SK-N-MC (cell line): Measurements from ENCODE around the gene ZNF865.

Experiments
- DNase-seq: peaks from one replicate; pipeline ENCODE4 v3.0.0-alpha.2; 2011; ENCODE audit warnings: low read depth, low spot score
- H3K27ac ChIP-seq: fragments of 200-600 bp; sonication (generic); 2 replicates; pipeline ENCODE4 v1.5.1; 2016; ENCODE audit warnings: mixed run types
- H3K36me3 ChIP-seq: fragments of 200-600 bp; sonication (generic); 2 replicates; pipeline ENCODE4 v1.6.1; 2017; ENCODE audit warnings: antibody characterized with exemption, low read length, mixed read lengths; ENCODE audit not compliant: insufficient read depth
- H3K4me3 ChIP-seq: fragments of 200-600 bp; sonication (generic); 2 replicates; pipeline ENCODE4 v1.5.1; 2016
- H3K9ac ChIP-seq: fragments of 200-600 bp; sonication (generic); 2 replicates; pipeline ENCODE4 v1.8.0; 2017; ENCODE audit warnings: mixed run types, mixed read lengths; ENCODE audit not compliant: insufficient read length
- H3K9me3 ChIP-seq: fragments of 200-600 bp; sonication (generic); 2 replicates; pipeline ENCODE4 v1.6.1; 2017; ENCODE audit warnings: low read depth, mild to moderate bottlenecking, antibody characterized with exemption, low read length, moderate library complexity, mixed read lengths
- EZH2 ChIP-seq: fragments of 200-600 bp; sonication (generic); IDR thresholded peaks from one replicate; pipeline ENCODE4 v1.6.1; 2017; ENCODE audit warnings: antibody characterized with exemption
- FOXP2 ChIP-seq: optimal IDR thresholded peaks from 2 replicates; pipeline ENCODE3; 2011; ENCODE audit warnings: mild to moderate bottlenecking, moderate library complexity; ENCODE audit not compliant: insufficient read depth; ENCODE audit errors: extremely low read length, control extremely low read depth
- POLR2AphosphoS5 ChIP-seq: IDR thresholded peaks from 2 replicates; pipeline ENCODE4 v1.6.1; 2012; ENCODE audit warnings: mild to moderate bottlenecking, low read depth, low read length, borderline replicate concordance

Gene ZNF865

GRCh38 chr19:55584871-55585270, 20.6 kb upstream of the ZNF865 start:
- H3K36me3 ChIP-seq, result no peaks in the 10 kb centered on the region
- TF ChIP-seq POLR2AphosphoS5 (no peak), FOXP2 (no peak), EZH2 (no peak)
- no peak for DNase-seq
- H3K27ac ChIP-seq, result peak overlapping the region; percentile 96
- H3K4me3 ChIP-seq, result peak overlapping the region; percentile 66; the same call in 1 of the 2 replicates
- H3K9ac ChIP-seq, result peak overlapping the region; percentile 71
- H3K9me3 ChIP-seq, result no peaks in the 10 kb centered on the region

- peak overlapping the region; percentile 96 for H3K27ac ChIP-seq
Measured at GRCh38 chr19:55585658-55586339, 19.6 kb upstream of the ZNF865 start.

DNA sequence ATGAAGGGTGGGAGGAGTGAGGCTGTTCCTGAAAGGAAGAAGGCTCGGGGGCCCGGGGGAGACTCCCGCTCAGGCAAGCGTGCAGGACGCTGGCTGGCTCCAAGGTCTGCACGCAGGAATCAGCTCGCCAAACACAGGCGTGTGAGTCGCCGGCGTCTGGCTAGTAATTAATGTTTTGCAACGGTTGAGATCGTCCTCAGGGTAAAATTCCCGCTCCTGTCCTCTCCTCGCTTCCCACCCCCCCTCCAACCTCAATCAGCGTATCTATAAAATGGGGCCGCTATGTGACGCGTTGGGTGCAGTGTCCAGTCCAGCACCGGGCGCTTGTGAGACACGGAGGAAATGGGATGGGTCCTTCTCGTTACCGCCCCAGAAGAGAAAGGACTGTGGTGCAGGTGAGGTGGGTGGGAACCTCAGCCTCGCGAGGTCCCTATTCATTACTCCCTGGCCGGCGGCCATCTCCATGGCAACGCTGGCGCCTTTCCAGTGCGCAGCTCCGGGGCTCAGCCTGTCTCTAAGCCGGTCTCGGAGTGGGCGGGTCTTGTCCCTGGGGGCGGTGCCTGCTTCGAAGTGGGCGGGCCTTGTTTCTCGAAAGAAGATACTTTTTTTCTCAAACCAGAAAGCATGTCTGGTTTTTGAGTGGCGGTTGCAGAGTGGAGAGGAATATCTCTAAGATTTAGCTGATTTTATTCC, 18.3 kb upstream of the ZNF865 start:
- peak overlapping the region; percentile 29 for H3K9ac ChIP-seq
- DNase-seq, result peak; percentile 77
- H3K36me3 ChIP-seq, result no peaks in the 10 kb centered on the region
- H3K4me3 ChIP-seq, result peak overlapping the region; percentile 74
- peak overlapping the region; percentile 96 for H3K27ac ChIP-seq
- H3K9me3 ChIP-seq, result no peaks in the 10 kb centered on the region
- no peak for TF ChIP-seq EZH2
- TF ChIP-seq FOXP2, result no peak
- peak; percentile 54 for TF ChIP-seq POLR2AphosphoS5

More at GRCh38 chr19:55585658-55586339, 19.6 kb upstream of the ZNF865 start:
- Histone ChIP-seq H3K9me3 (no peaks in the 10 kb centered on the region), H3K36me3 (no peaks in the 10 kb centered on the region), H3K4me3 (peak overlapping the region; percentile 66), H3K9ac (peak overlapping the region; percentile 71)
- TF ChIP-seq EZH2 (no peak), POLR2AphosphoS5 (peak; percentile 56; the same call in 1 of the 2 replicates)
- DNase-seq, result no peak

DNA sequence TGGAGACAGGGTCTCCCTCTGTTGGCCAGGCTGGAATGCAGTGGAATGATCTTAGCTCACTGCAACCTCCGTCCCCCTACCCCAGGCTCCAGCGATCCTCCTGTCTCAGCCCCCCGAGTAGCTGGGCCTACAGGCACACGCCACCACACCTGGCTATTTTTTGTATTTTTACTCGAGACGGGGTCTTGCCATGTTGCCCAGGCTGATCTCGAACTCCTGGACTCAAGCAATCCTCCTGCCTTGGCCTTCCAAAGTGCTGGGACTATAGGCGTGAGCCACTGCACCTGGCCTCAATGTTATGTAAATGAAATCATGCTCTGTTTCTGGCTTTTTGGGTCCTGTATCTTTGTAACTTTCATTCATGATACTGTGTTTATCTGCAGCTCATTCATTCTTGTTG, 16.7 kb upstream of the ZNF865 start:
- Histone ChIP-seq H3K36me3 (no peaks in the 10 kb centered on the region; the same call in 1 of the 2 replicates), H3K9ac (no peak overlapping the region), H3K4me3 (no peak overlapping the region), H3K9me3 (no peaks in the 10 kb centered on the region), H3K27ac (no peak overlapping the region)
- DNase-seq, result no peak
- TF ChIP-seq POLR2AphosphoS5 (no peak), EZH2 (no peak), FOXP2 (no peak)

- Histone ChIP-seq H3K9ac (no peak overlapping the region), H3K4me3 (no peak overlapping the region), H3K36me3 (peaks cover 6% of the 10 kb centered on the region), H3K27ac (no peak overlapping the region), H3K9me3 (no peaks in the 10 kb centered on the region)
- TF ChIP-seq POLR2AphosphoS5 (no peak), EZH2 (no peak), FOXP2 (no peak)
- DNase-seq, result no peak
Measured at GRCh38 chr19:55590109-55590508, 15.3 kb upstream of the ZNF865 start.

GRCh38 chr19:55590617-55591016, 14.8 kb upstream of the ZNF865 start:
- Histone ChIP-seq H3K9me3 (no peaks in the 10 kb centered on the region), H3K36me3 (peaks cover 11% of the 10 kb centered on the region), H3K9ac (no peak overlapping the region), H3K4me3 (no peak overlapping the region), H3K27ac (no peak overlapping the region)
- no peak for DNase-seq
- TF ChIP-seq FOXP2, result no peak
- no peak for TF ChIP-seq EZH2
- TF ChIP-seq POLR2AphosphoS5, result no peak

DNA sequence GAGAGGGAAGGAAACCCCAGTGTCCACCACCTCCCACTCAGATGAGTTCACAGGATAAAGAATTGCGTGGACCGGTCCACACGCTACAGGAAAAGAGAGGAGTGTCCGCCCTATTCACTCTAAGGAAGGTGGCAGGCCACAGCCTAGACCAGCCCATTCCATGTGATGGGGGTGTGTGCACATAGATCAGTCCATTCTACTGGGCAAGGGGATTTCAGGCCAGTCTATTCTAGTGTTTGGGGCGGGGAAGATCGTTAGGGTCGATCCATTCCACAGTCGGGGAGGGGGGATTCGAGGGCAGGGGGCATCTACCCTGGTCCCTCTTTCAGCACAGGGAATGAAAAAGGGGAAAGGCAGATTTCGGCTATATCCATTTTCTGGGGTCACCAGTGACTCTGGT, 13.9 kb upstream of the ZNF865 start:
- Histone ChIP-seq H3K36me3 (peaks cover 20% of the 10 kb centered on the region), H3K27ac (no peak overlapping the region), H3K9ac (no peak overlapping the region), H3K4me3 (no peak overlapping the region), H3K9me3 (no peaks in the 10 kb centered on the region)
- TF ChIP-seq FOXP2 (no peak), EZH2 (no peak), POLR2AphosphoS5 (no peak)
- no peak for DNase-seq

- peaks cover 28% of the 10 kb centered on the region for H3K36me3 ChIP-seq
- H3K9me3 ChIP-seq, result no peaks in the 10 kb centered on the region
- TF ChIP-seq EZH2, result no peak
- no peak for TF ChIP-seq POLR2AphosphoS5
- TF ChIP-seq FOXP2, result no peak
- H3K4me3 ChIP-seq, result no peak overlapping the region
- no peak overlapping the region for H3K9ac ChIP-seq
- H3K27ac ChIP-seq, result no peak overlapping the region
- DNase-seq, result no peak
Measured at GRCh38 chr19:55592391-55593090, 12.9 kb upstream of the ZNF865 start.
